ENCODE results near the gene ZNF385B. TPM values are rescaled to one million over a fixed set of nuclear protein-coding genes. Genes with fewer than 3 reads are reported as not detected.

Gene ZNF385B
- total and polyA plus RNA-seq, 2 donors (not counting 1 experiment from before 2014, with no cell fraction given): not detected

GRCh38 chr2:179702912-179703311 is 158.5 kb downstream of the ZNF385B start:
- no peaks in the 10 kb centered on the region for H3K9me3 Mint-ChIP-seq (ENCODE audit: insufficient read depth)
- 86% methylated on average over 1 of the region's 1 CpG for WGBS (ENCODE audit: insufficient coverage)
- no peak overlapping the region for H3K4me3 Mint-ChIP-seq
- ChIA-PET POLR2A (no interaction called here), CTCF (no interaction called here)
- DNase-seq: no peak
- H3K27ac ChIP-seq (ENCODE audit: low read length in 2 of 2): no peak overlapping the region
- no peaks in the 10 kb centered on the region for H4K20me1 ChIP-seq (ENCODE audit: control insufficient read depth, insufficient read depth, low read length, poor library complexity, severe bottlenecking)
- no peak overlapping the region for H3K4me2 ChIP-seq (replicated peaks; ENCODE audit: low read depth, low read length, poor library complexity, severe bottlenecking)
- H3K9ac ChIP-seq (ENCODE audit: low read length): no peak overlapping the region
- intact Hi-C loops (cut with micrococcal nuclease): no loop called here
- ATAC-seq (ENCODE audit: low read depth): no peak
- no peaks in the 10 kb centered on the region for H3K27me3 Mint-ChIP-seq
- H3K27me3 ChIP-seq (replicated peaks in 1 of 4; ENCODE audit: control extremely low read depth in 1 of 4, control insufficient read depth in 3 of 4, insufficient read depth in 4 of 4, low read length in 3 of 4): no peaks in the 10 kb centered on the region
- no peak overlapping the region for H3K4me3 ChIP-seq (ENCODE audit: control extremely low read depth in 1 of 5, extremely low read depth in 1 of 5, insufficient read depth in 1 of 5, low read depth in 2 of 5, low read length in 4 of 5)
- no peak overlapping the region for H2AFZ ChIP-seq (ENCODE audit: insufficient read depth, low read depth, low read length, poor library complexity, severe bottlenecking)
- no peaks in the 10 kb centered on the region for H3K79me2 ChIP-seq (ENCODE audit: control insufficient read depth, insufficient read depth, low read length)
- H3K27ac Mint-ChIP-seq: no peak overlapping the region
- H3K4me1 Mint-ChIP-seq: no peaks in the 10 kb centered on the region
- H3K4me1 ChIP-seq (ENCODE audit: control insufficient read depth in 2 of 2, insufficient read depth in 2 of 2, low read length in 2 of 2): no peaks in the 10 kb centered on the region
- no peak for TF ChIP-seq EZH2 (IDR thresholded peaks at IDR 0.05; ENCODE audit: borderline replicate concordance, insufficient read depth, low read depth, low read length, poor library complexity, severe bottlenecking)
- TF ChIP-seq, protein P1, sequence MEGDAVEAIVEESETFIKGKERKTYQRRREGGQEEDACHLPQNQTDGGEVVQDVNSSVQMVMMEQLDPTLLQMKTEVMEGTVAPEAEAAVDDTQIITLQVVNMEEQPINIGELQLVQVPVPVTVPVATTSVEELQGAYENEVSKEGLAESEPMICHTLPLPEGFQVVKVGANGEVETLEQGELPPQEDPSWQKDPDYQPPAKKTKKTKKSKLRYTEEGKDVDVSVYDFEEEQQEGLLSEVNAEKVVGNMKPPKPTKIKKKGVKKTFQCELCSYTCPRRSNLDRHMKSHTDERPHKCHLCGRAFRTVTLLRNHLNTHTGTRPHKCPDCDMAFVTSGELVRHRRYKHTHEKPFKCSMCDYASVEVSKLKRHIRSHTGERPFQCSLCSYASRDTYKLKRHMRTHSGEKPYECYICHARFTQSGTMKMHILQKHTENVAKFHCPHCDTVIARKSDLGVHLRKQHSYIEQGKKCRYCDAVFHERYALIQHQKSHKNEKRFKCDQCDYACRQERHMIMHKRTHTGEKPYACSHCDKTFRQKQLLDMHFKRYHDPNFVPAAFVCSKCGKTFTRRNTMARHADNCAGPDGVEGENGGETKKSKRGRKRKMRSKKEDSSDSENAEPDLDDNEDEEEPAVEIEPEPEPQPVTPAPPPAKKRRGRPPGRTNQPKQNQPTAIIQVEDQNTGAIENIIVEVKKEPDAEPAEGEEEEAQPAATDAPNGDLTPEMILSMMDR (IDR thresholded peaks at IDR 0.05): no peak
- H3K36me3 ChIP-seq (replicated peaks in 1 of 2; ENCODE audit: control extremely low read depth in 1 of 2, control insufficient read depth in 1 of 2, extremely low read depth in 1 of 2, insufficient read depth in 2 of 2, low read length in 1 of 2): no peaks in the 10 kb centered on the region
- no peaks in the 10 kb centered on the region for H3K9me3 ChIP-seq (ENCODE audit: control extremely low read depth in 1 of 3, control insufficient read depth in 2 of 3, insufficient read depth in 1 of 3, low read length in 2 of 3)

DNA sequence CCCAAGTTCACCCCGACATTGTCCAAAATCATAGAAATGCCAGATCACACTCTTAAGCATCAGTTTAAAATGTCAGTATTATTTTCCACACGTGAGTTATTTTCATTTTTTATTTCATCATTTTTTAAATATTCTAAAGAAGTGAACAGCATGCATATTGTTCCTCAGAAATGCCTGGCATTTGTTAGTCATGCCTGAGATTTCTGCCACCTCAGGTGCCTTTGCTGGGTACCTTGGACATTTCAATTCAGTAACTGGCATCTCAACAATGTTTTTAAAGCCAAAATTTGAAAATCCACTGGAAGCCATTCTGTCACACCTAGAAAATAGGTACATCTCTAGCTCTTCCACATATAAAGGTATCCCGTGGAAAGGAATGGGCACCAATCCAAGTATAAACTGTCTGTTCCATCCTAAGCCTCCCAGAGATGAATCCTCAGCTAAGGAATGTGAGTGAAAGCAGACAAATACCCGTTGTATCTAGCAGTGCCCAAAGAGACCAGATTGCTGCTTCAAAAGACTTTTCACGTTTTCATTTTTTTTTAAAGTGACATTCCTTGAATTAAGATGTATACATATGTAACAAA is 159.8 kb downstream of the ZNF385B start:
- CTCF ChIA-PET: no interaction called here
- H3K9me3 ChIP-seq (ENCODE audit: control extremely low read depth in 1 of 3, control insufficient read depth in 2 of 3, insufficient read depth in 1 of 3, low read length in 2 of 3): no peaks in the 10 kb centered on the region
- H2AFZ ChIP-seq (ENCODE audit: insufficient read depth, low read depth, low read length, poor library complexity, severe bottlenecking): no peak overlapping the region
- Mint-ChIP-seq H3K9me3 (ENCODE audit: insufficient read depth) (no peaks in the 10 kb centered on the region), H3K4me3 (no peak overlapping the region), H3K27ac (no peak overlapping the region), H3K4me1 (no peaks in the 10 kb centered on the region), H3K27me3 (no peaks in the 10 kb centered on the region)
- H3K4me2 ChIP-seq (replicated peaks; ENCODE audit: low read depth, low read length, poor library complexity, severe bottlenecking): no peak overlapping the region
- no peaks in the 10 kb centered on the region for H3K4me1 ChIP-seq (ENCODE audit: control insufficient read depth in 2 of 2, insufficient read depth in 2 of 2, low read length in 2 of 2)
- POLR2A ChIA-PET: no interaction called here
- WGBS (ENCODE audit: insufficient coverage): 67% methylated on average over 1 of the region's 5 CpGs
- H3K27ac ChIP-seq (ENCODE audit: low read length in 2 of 2): no peak overlapping the region
- no peaks in the 10 kb centered on the region for H3K27me3 ChIP-seq (replicated peaks in 1 of 4; ENCODE audit: control extremely low read depth in 1 of 4, control insufficient read depth in 3 of 4, insufficient read depth in 4 of 4, low read length in 3 of 4)
- TF ChIP-seq EZH2 (IDR thresholded peaks at IDR 0.05; ENCODE audit: borderline replicate concordance, insufficient read depth, low read depth, low read length, poor library complexity, severe bottlenecking): no peak
- TF ChIP-seq, protein P1 (IDR thresholded peaks at IDR 0.05): no peak
- H3K79me2 ChIP-seq (ENCODE audit: control insufficient read depth, insufficient read depth, low read length): no peaks in the 10 kb centered on the region
- ATAC-seq (ENCODE audit: low read depth): no peak
- no peak overlapping the region for H3K9ac ChIP-seq (ENCODE audit: low read length)
- DNase-seq: no peak
- no peak overlapping the region for H3K4me3 ChIP-seq (ENCODE audit: control extremely low read depth in 1 of 5, extremely low read depth in 1 of 5, insufficient read depth in 1 of 5, low read depth in 2 of 5, low read length in 4 of 5)
- no peaks in the 10 kb centered on the region for H4K20me1 ChIP-seq (ENCODE audit: control insufficient read depth, insufficient read depth, low read length, poor library complexity, severe bottlenecking)
- intact Hi-C loops (cut with micrococcal nuclease): no loop called here
- H3K36me3 ChIP-seq (replicated peaks in 1 of 2; ENCODE audit: control extremely low read depth in 1 of 2, control insufficient read depth in 1 of 2, extremely low read depth in 1 of 2, insufficient read depth in 2 of 2, low read length in 1 of 2): no peaks in the 10 kb centered on the region

Data from B cell (primary cell).